Neural progenitor cell (in vitro differentiated cells): ENCODE data around the gene SEC62. TPM values are rescaled to one million over a fixed set of nuclear protein-coding genes. Genes with fewer than 3 reads are reported as not detected.
"Not testable (repeated sequence)": the region's sequence is repeated elsewhere in the genome, so short reads cannot be mapped to it uniquely, and the experiment has no call there.

Experiments
- DNase-seq: peaks from one replicate; pipeline ENCODE4 v3.0.0-alpha.2; 2016; ENCODE audit warnings: low spot score
- H2AFZ ChIP-seq: fragments of 200-600 bp; sonication (generic); replicated peaks from 2 replicates; pipeline ENCODE4 v1.6.1; 2016; ENCODE audit warnings: antibody characterized with exemption
- H3F3A ChIP-seq: fragments of 200-600 bp; sonication (generic); 2 replicates; pipeline ENCODE4 v1.6.1; 2016; ENCODE audit warnings: antibody characterized with exemption, low read depth
- H3K27ac ChIP-seq: fragments of 200-600 bp; sonication (generic); 2 replicates; pipeline ENCODE4 v1.5.1; 2016; ENCODE audit warnings: mild to moderate bottlenecking
- H3K27me3 ChIP-seq: fragments of 200-600 bp; sonication (generic); 2 replicates; pipeline ENCODE4 v1.6.1; 2016; ENCODE audit warnings: mild to moderate bottlenecking, moderate library complexity
- H3K36me3 ChIP-seq: fragments of 200-600 bp; sonication (generic); 2 replicates; pipeline ENCODE4 v1.5.1; 2016
- H3K4me1 ChIP-seq: fragments of 200-600 bp; sonication (generic); 2 replicates; pipeline ENCODE4 v1.6.1; 2016; ENCODE audit warnings: mixed run types
- H3K4me2 ChIP-seq: fragments of 200-600 bp; sonication (generic); 2 replicates; pipeline ENCODE4 v1.6.1; 2016
- H3K4me3 ChIP-seq: fragments of 200-600 bp; sonication (generic); 2 replicates; pipeline ENCODE4 v1.5.1; 2016
- H3K79me2 ChIP-seq: fragments of 200-600 bp; sonication (generic); 2 replicates; pipeline ENCODE4 v1.6.1; 2016; ENCODE audit warnings: low read depth
- H3K9ac ChIP-seq: fragments of 200-600 bp; sonication (generic); 2 replicates; pipeline ENCODE4 v1.6.1; 2016
- H3K9me3 ChIP-seq: fragments of 200-600 bp; sonication (generic); 2 replicates; pipeline ENCODE4 v1.5.1; 2016; ENCODE audit warnings: low read depth
- H4K20me1 ChIP-seq: fragments of 200-600 bp; sonication (generic); 2 replicates; pipeline ENCODE4 v1.6.1; 2016; ENCODE audit warnings: low read depth
- H3K27ac Mint-ChIP-seq: 3 replicates; pipeline ENCODE4 v1.8.0; 2021; ENCODE audit warnings: mixed read lengths
- H3K27me3 Mint-ChIP-seq: 2 replicates; pipeline ENCODE4 v1.8.0; 2022; ENCODE audit warnings: low read depth, mild to moderate bottlenecking, inconsistent platforms, moderate library complexity, mixed read lengths; ENCODE audit not compliant: insufficient read depth
- H3K36me3 Mint-ChIP-seq: 3 replicates; pipeline ENCODE4 v1.8.0; 2021; ENCODE audit warnings: mixed read lengths
- H3K4me1 Mint-ChIP-seq: 3 replicates; pipeline ENCODE4 v1.8.0; 2021; ENCODE audit warnings: mixed read lengths
- H3K4me3 Mint-ChIP-seq: 3 replicates; pipeline ENCODE4 v1.8.0; 2021; ENCODE audit warnings: mild to moderate bottlenecking, moderate library complexity, mixed read lengths
- H3K9me3 Mint-ChIP-seq: 3 replicates; pipeline ENCODE4 v1.8.0; 2020; ENCODE audit warnings: mixed read lengths
- CTCF ChIP-seq: fragments of 200-600 bp; sonication (generic); IDR thresholded peaks from 2 replicates; pipeline ENCODE4 v1.5.1; 2017; ENCODE audit warnings: antibody characterized with exemption, mild to moderate bottlenecking
- EZH2 ChIP-seq: fragments of 200-600 bp; sonication (generic); IDR thresholded peaks from 2 replicates; pipeline ENCODE4 v1.6.1; 2017; ENCODE audit warnings: antibody characterized with exemption, mild to moderate bottlenecking, moderate library complexity
- EZH2phosphoT487 ChIP-seq: fragments of 200-600 bp; sonication (generic); IDR thresholded peaks from 2 replicates; pipeline ENCODE4 v1.6.1; 2017; ENCODE audit warnings: antibody characterized with exemption
- total RNA-seq: library from RNA; depleted of rRNA; stranded (reverse); fragments of >200 nt; gene quantifications from 2 replicates; pipeline ENCODE4 v1.2.3, GENCODE V29; 2015; ENCODE audit warnings: low replicate concordance

The SEC62 gene
- total RNA-seq, 1 donor from 2014 or later, result 34.8 TPM

DNA sequence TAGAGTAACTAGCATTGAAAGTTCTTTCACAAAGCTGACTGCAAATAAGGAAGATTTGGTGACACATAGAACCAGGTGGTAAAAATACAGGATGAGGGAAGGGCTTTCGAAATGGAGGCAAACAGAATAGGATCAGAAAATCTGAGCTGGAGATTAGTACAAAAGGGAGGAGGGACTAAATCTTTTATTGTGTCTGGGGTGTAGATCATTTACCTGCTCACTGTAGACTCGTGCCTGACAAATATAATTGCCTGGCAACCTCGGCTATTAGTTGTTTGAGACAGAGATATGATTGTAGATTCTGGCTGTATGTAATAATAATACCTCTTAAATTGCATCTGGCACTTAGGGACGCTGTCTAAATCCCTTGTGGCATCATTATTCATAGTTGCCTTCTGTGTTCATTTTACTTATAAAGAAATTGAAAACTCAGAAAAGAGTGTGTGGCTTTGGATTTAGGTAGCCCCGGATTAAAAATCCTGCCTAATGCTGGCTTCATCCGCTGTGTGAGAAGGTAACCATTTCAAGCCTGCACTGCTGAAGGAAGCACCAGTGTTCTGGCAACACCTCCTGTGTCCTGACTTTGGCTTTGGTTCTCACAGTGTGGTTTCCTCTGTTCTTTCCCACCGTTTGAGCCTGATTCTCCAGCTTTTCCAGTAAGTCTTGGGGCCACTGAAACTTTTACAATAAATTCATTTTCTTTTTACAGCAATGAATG lies 46.2 kb downstream of the SEC62 start:
- Histone ChIP-seq H3K79me2 (no peaks in the 10 kb centered on the region), H4K20me1 (no peaks in the 10 kb centered on the region), H3K9ac (no peak overlapping the region), H3K36me3 (no peaks in the 10 kb centered on the region), H3K4me1 (no peaks in the 10 kb centered on the region), H3K9me3 (no peaks in the 10 kb centered on the region), H2AFZ (no peak overlapping the region), H3F3A (no peaks in the 10 kb centered on the region), H3K27ac (no peak overlapping the region), H3K4me3 (no peak overlapping the region), H3K27me3 (no peaks in the 10 kb centered on the region), H3K4me2 (no peak overlapping the region)
- Mint-ChIP-seq H3K36me3 (no peaks in the 10 kb centered on the region), H3K27ac (no peak overlapping the region), H3K9me3 (no peaks in the 10 kb centered on the region), H3K4me1 (no peaks in the 10 kb centered on the region), H3K4me3 (no peak overlapping the region), H3K27me3 (no peaks in the 10 kb centered on the region)
- no peak for DNase-seq
- TF ChIP-seq EZH2phosphoT487, result no peak
- TF ChIP-seq CTCF, result no peak

- H3K4me3 ChIP-seq, result no peak overlapping the region
- no peaks in the 10 kb centered on the region for H3K79me2 ChIP-seq
- DNase-seq, result no peak
- H3K9ac ChIP-seq, result no peak overlapping the region
- no peaks in the 10 kb centered on the region for H3K27me3 Mint-ChIP-seq
- no peaks in the 10 kb centered on the region for H4K20me1 ChIP-seq
- H3K9me3 Mint-ChIP-seq, result no peaks in the 10 kb centered on the region
- no peaks in the 10 kb centered on the region for H3K4me1 ChIP-seq
- H3K4me2 ChIP-seq, result no peak overlapping the region
- no peak overlapping the region for H3K27ac Mint-ChIP-seq
- H3K9me3 ChIP-seq, result no peaks in the 10 kb centered on the region
- H3K36me3 ChIP-seq, result no peaks in the 10 kb centered on the region
- no peaks in the 10 kb centered on the region for H3K27me3 ChIP-seq
- H3K27ac ChIP-seq, result no peak overlapping the region
- no peak overlapping the region for H3K4me3 Mint-ChIP-seq
- H2AFZ ChIP-seq, result no peak overlapping the region
- no peak for TF ChIP-seq CTCF
- TF ChIP-seq EZH2phosphoT487, result no peak
- TF ChIP-seq EZH2, result no peak
- no peaks in the 10 kb centered on the region for H3K4me1 Mint-ChIP-seq
- no peaks in the 10 kb centered on the region for H3K36me3 Mint-ChIP-seq
- no peaks in the 10 kb centered on the region for H3F3A ChIP-seq
Observed at GRCh38 chr3:170016057-170016456, 49.5 kb downstream of the SEC62 start.

GRCh38 chr3:170019306-170019705 lies 52.7 kb downstream of the SEC62 start:
- not testable (repeated sequence) for H3K4me3 Mint-ChIP-seq, H3K9me3 Mint-ChIP-seq, H3K27me3 ChIP-seq, H3K36me3 ChIP-seq, H3K36me3 Mint-ChIP-seq, H3K27me3 Mint-ChIP-seq, H2AFZ ChIP-seq, H3K4me3 ChIP-seq, H3K9ac ChIP-seq, H3K4me2 ChIP-seq, H3K4me1 Mint-ChIP-seq, H3K9me3 ChIP-seq, H3K27ac ChIP-seq, H3K27ac Mint-ChIP-seq, DNase-seq, H3K79me2 ChIP-seq, H3F3A ChIP-seq, H4K20me1 ChIP-seq, H3K4me1 ChIP-seq

- Histone ChIP-seq H3K4me1 (no peaks in the 10 kb centered on the region), H3F3A (no peaks in the 10 kb centered on the region), H3K36me3 (no peaks in the 10 kb centered on the region), H4K20me1 (no peaks in the 10 kb centered on the region), H3K4me3 (no peak overlapping the region), H3K9ac (no peak overlapping the region), H3K27ac (no peak overlapping the region), H3K27me3 (no peaks in the 10 kb centered on the region), H3K79me2 (no peaks in the 10 kb centered on the region), H2AFZ (no peak overlapping the region), H3K9me3 (no peaks in the 10 kb centered on the region), H3K4me2 (no peak overlapping the region)
- DNase-seq, result no peak
- Mint-ChIP-seq H3K36me3 (no peaks in the 10 kb centered on the region), H3K9me3 (no peaks in the 10 kb centered on the region), H3K4me1 (no peaks in the 10 kb centered on the region), H3K27me3 (no peaks in the 10 kb centered on the region), H3K4me3 (no peak overlapping the region), H3K27ac (no peak overlapping the region)
- TF ChIP-seq EZH2phosphoT487 (no peak), CTCF (peak; percentile 13)
Observed at GRCh38 chr3:170021083-170021482, 54.5 kb downstream of the SEC62 start.
